ENCODE results near the gene ZNF292. TPM values are rescaled to one million over a fixed set of nuclear protein-coding genes. Genes with fewer than 3 reads are reported as not detected.
A peak's percentile ranks its signal among the peaks of the same experiment; 100 is the strongest.

ZNF292 gene
- total RNA-seq, 1 experiment from 2014 or later = 34.1 TPM

GRCh38 chr6:87115402-87116135, 39.8 kb upstream of the ZNF292 start:
- no peaks in the 10 kb centered on the region for H3K79me2 ChIP-seq (ENCODE audit: low read depth)
- intact Hi-C loops (cut with micrococcal nuclease; ENCODE audit: unreplicated experiment) = no loop called here
- no peaks in the 10 kb centered on the region for H3F3A ChIP-seq (ENCODE audit: insufficient read depth, low read depth)
- H2AFZ ChIP-seq = no peak overlapping the region
- no peaks in the 10 kb centered on the region for H3K27me3 ChIP-seq (ENCODE audit: insufficient read depth, low read depth)
- H4K20me1 ChIP-seq (ENCODE audit: insufficient read depth) = no peaks in the 10 kb centered on the region
- H3K4me1 ChIP-seq (replicated peaks; ENCODE audit: insufficient read depth) = peaks cover 14% of the 10 kb centered on the region
- H3K4me2 ChIP-seq = no peak overlapping the region
- H3K4me3 ChIP-seq = no peak overlapping the region
- no peaks in the 10 kb centered on the region for H3K9me2 ChIP-seq (ENCODE audit: insufficient read depth)
- POLR2A ChIA-PET (ENCODE audit: unreplicated experiment) = no interaction called here
- H3K27ac ChIP-seq = no peak overlapping the region
- CTCF ChIA-PET = interaction anchor here (0.6 kb wide), 1 partner anchor 274 kb away, joined by 3 read pairs; no protein-coding TSS in a partner anchor
- no peaks in the 10 kb centered on the region for H3K36me3 ChIP-seq (ENCODE audit: low read depth)
- TF ChIP-seq EZH2 (IDR thresholded peaks at IDR 0.05; ENCODE audit: low read depth) (no peak), CTCF (conservative IDR thresholded peaks at IDR 0.05) (no peak)
- no peaks in the 10 kb centered on the region for H3K9me3 ChIP-seq (ENCODE audit: insufficient read depth, low read depth)
- no TSS peak for BruUV-seq (replicated peaks)
- no peak for DNase-seq

GRCh38 chr6:87116922-87117321, 38.4 kb upstream of the ZNF292 start:
- no peak for TF ChIP-seq EZH2 (IDR thresholded peaks at IDR 0.05; ENCODE audit: low read depth)
- no peak for TF ChIP-seq CTCF (conservative IDR thresholded peaks at IDR 0.05)
- DNase-seq = no peak
- Histone ChIP-seq H3K9me2 (ENCODE audit: insufficient read depth) (no peaks in the 10 kb centered on the region), H2AFZ (no peak overlapping the region), H3K4me1 (replicated peaks; ENCODE audit: insufficient read depth) (peaks cover 14% of the 10 kb centered on the region), H3K27ac (no peak overlapping the region), H3K36me3 (ENCODE audit: low read depth) (no peaks in the 10 kb centered on the region), H3K27me3 (ENCODE audit: insufficient read depth, low read depth) (no peaks in the 10 kb centered on the region), H3F3A (ENCODE audit: insufficient read depth, low read depth) (no peaks in the 10 kb centered on the region), H3K79me2 (ENCODE audit: low read depth) (no peaks in the 10 kb centered on the region), H4K20me1 (ENCODE audit: insufficient read depth) (no peaks in the 10 kb centered on the region), H3K4me2 (no peak overlapping the region), H3K9me3 (ENCODE audit: insufficient read depth, low read depth) (no peaks in the 10 kb centered on the region), H3K4me3 (no peak overlapping the region)
- ChIA-PET POLR2A (ENCODE audit: unreplicated experiment) (no interaction called here), CTCF (no interaction called here)
- intact Hi-C loops (cut with micrococcal nuclease; ENCODE audit: unreplicated experiment) = no loop called here
- BruUV-seq (replicated peaks) = no TSS peak

GRCh38 chr6:87118054-87118453, 37.3 kb upstream of the ZNF292 start:
- Histone ChIP-seq H3K27me3 (ENCODE audit: insufficient read depth, low read depth) (no peaks in the 10 kb centered on the region), H3K27ac (no peak overlapping the region), H3K36me3 (ENCODE audit: low read depth) (no peaks in the 10 kb centered on the region), H2AFZ (no peak overlapping the region), H3K9me2 (ENCODE audit: insufficient read depth) (no peaks in the 10 kb centered on the region), H4K20me1 (ENCODE audit: insufficient read depth) (no peaks in the 10 kb centered on the region), H3K4me3 (no peak overlapping the region), H3K79me2 (ENCODE audit: low read depth) (no peaks in the 10 kb centered on the region), H3K9me3 (ENCODE audit: insufficient read depth, low read depth) (no peaks in the 10 kb centered on the region), H3F3A (ENCODE audit: insufficient read depth, low read depth) (no peaks in the 10 kb centered on the region), H3K4me2 (peak overlapping the region; percentile 34; the same call in 1 of the 2 replicates), H3K4me1 (replicated peaks; ENCODE audit: insufficient read depth) (peaks cover 14% of the 10 kb centered on the region)
- POLR2A ChIA-PET (ENCODE audit: unreplicated experiment) = no interaction called here
- intact Hi-C loops (cut with micrococcal nuclease; ENCODE audit: unreplicated experiment) = no loop called here
- CTCF ChIA-PET = no interaction called here
- TF ChIP-seq CTCF (conservative IDR thresholded peaks at IDR 0.05) (no peak), EZH2 (IDR thresholded peaks at IDR 0.05; ENCODE audit: low read depth) (no peak)
- peak; percentile 4 to 77 for DNase-seq
- no TSS peak for BruUV-seq (replicated peaks)

Measured in PC-9 (cell line).